Hepatocyte (in vitro differentiated cells): ENCODE measurements around the gene LRP3.

ENCODE experiments used
- EZH2 ChIP-seq: fragments of 200-600 bp; sonication (generic); IDR thresholded peaks from 2 replicates; pipeline ENCODE4 v1.6.1; 2016; ENCODE audit warnings: antibody characterized with exemption, mild to moderate bottlenecking, borderline replicate concordance
- TF ChIP-seq, protein P1 (sequence below): fragments of 200-600 bp; sonication (generic); IDR thresholded peaks from 2 replicates; pipeline ENCODE4 v1.5.1; 2016; ENCODE audit warnings: antibody characterized with exemption, mild to moderate bottlenecking; ENCODE audit not compliant: poor library complexity

DNA sequence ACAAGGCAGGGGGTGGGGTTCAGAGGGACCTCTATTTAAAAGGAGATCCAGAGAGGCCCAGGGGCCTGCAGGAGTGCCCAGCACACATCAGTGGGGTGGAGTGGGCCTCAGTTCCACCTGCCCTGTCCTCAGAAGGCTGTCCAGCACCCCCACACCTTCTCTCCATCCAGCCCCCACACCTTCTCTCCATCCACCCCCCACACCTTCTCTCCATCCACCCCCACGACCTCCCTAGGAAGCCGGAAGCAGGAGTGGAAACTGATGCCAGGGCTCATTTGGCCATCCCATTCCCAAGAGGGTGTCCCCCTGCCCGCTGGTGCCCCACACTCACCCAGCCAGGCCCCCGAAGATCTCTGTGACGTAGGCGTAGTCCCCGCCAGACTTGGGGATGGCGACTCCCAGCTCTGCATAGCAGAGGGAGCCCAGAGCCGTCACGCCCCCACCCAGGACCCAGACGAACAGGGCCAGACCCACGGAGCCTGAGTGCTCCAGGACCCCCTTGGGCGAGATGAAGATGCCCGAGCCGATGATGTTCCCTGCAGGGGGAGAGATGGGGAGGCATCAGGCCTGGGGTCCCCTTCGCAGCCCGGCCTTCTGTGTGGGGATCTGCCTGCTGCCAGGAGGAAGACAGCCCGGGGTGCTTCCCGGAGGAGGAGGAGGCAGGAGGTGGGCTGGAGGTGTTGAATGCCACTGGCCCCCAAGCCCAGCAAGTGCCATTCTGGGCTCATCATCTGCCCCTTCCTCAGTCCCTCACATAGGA is 21.5 kb downstream of the LRP3 start:
- TF ChIP-seq, protein P1, sequence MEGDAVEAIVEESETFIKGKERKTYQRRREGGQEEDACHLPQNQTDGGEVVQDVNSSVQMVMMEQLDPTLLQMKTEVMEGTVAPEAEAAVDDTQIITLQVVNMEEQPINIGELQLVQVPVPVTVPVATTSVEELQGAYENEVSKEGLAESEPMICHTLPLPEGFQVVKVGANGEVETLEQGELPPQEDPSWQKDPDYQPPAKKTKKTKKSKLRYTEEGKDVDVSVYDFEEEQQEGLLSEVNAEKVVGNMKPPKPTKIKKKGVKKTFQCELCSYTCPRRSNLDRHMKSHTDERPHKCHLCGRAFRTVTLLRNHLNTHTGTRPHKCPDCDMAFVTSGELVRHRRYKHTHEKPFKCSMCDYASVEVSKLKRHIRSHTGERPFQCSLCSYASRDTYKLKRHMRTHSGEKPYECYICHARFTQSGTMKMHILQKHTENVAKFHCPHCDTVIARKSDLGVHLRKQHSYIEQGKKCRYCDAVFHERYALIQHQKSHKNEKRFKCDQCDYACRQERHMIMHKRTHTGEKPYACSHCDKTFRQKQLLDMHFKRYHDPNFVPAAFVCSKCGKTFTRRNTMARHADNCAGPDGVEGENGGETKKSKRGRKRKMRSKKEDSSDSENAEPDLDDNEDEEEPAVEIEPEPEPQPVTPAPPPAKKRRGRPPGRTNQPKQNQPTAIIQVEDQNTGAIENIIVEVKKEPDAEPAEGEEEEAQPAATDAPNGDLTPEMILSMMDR, result no peak
- TF ChIP-seq EZH2, result no peak
